ENCODE measurements around the gene ZNF365.
A peak's percentile ranks its signal among the peaks of the same experiment; 100 is the strongest.
"Not testable (repeated sequence)": the region's sequence is repeated elsewhere in the genome, so short reads cannot be mapped to it uniquely, and the experiment has no call there.

The ZNF365 gene, protein sequence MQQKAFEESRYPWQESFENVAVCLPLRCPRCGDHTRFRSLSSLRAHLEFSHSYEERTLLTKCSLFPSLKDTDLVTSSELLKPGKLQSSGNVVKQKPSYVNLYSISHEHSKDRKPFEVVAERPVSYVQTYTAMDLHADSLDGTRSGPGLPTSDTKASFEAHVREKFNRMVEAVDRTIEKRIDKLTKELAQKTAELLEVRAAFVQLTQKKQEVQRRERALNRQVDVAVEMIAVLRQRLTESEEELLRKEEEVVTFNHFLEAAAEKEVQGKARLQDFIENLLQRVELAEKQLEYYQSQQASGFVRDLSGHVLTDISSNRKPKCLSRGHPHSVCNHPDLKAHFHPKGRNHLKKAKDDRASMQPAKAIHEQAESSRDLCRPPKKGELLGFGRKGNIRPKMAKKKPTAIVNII

DNA sequence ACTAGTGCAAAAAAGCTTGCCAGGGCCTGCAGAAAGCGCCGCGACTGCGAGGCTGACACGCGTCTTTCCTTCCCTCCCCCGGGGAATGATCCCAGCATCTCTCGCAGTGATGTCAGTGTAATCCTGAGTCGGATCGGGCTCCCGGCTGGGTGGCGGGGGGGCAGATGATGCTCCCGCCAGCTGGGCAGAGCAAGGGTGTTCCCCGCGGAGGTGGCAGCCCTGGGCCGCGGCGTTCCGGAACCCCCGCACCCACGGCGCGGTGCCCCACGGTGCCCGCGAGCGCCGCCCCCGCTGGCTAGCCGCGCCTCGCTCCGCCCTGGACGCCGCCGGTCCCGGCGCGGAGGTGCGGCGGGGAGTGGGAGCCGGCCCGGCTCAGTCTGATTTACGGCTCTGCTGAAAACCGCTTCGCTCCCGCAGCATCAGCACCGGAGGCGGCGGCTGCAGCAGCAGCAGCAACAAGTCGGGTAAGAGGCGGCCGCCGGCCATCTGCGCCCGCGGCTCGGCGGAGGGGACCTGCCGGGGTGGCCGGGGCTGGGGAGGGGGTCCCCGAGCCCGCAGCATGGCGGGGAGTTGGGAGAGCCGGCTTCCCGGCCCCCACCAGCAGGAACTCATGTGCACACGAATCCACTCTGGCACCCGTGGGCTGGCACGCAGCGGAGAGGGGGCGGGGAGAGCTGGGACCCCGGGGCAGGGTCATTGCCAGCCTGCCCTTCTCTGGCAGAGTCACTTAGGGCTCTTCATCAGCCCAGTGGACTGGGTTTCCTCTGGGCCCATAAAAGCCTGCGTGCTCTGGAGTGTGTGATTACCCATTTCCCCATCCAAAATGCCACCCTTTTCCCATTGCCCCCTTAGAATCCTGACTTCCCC, at the start of gene ZNF365:
Gene ZNF365, plus strand, starts transcription at position 375 of the 867 bp plus-strand sequence. CDS start 1,825 bp downstream, outside the sequence.
- DNase-seq: peak; percentile 1 to 3

DNA sequence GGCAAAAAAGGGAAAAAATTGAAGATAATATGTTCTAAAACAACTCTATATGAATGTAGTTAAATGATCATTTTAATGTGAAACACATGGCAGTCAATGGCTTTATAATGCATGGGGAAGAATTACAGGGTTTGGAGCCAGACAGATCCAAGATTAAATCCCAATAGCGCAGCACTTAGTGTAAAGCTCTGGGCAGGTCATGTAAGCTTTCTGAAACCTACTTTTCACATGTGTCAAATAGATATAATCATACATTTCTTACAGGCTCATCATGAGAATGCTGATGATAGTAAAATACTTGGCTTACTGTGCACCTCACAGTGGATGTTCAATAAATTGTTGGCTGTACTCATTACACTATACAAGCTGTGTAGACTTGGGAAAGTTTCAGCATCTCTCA, 48.0 kb upstream of the ZNF365 start:
- DNase-seq: no peak

DNA sequence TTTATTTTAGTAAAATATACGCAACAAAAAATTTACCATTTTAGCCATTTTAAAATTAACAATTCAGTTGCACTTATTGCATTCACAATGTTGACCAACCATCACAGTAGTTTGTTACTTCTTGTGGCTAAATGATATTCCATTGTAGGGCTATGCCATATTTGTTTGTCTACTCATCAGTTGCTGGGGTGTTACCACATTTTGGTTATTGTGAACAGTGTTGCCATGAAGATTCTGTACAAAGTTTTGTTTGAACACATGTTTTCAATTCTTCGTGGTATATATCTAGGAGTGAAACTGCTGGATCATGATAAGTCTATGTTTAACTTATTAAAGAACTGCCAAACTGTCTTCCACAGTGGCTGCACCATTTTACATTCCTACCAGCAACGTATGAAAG, 46.3 kb upstream of the ZNF365 start:
- DNase-seq: peak in 1 of 2 experiments; percentile 28

DNA sequence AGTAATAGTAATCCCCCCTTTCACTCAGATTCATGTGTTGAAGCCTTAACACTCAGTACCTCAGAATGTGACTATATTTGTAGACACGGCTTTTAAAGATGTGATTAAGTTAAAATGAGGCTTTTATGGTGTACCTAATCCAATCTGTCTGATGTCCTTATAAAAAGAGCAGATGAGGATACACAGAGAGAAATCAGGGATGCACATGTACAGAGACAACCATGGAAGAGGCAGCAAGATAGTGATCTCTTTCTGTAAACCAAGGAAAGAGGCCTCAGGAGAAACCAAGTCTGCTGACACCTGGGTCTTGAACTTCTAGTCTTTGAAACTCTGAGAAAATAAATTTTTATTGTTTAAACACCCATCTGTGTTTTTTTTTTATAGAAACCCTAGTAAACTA, 44.0 kb upstream of the ZNF365 start:
- DNase-seq: no peak

DNA sequence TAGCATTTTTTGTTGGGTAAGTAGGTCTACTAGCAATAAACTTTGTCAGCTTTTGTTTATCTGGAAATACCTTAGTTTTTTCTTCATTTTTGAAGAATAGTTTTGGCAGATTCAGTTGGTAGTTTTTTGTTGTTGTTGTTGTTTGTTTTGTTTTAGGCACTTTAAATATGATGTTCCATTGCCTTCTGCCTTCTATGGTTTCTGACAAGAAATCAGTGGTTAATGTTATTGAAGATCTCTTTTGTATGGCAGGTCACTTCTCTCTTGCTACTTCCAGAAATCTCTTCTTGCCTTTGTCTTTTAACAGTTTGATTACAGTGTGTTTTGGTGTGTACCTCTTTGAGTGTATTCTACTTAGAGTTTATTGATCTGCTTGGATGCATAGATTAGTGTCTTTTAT, 41.8 kb upstream of the ZNF365 start:
- no peak for DNase-seq

DNA sequence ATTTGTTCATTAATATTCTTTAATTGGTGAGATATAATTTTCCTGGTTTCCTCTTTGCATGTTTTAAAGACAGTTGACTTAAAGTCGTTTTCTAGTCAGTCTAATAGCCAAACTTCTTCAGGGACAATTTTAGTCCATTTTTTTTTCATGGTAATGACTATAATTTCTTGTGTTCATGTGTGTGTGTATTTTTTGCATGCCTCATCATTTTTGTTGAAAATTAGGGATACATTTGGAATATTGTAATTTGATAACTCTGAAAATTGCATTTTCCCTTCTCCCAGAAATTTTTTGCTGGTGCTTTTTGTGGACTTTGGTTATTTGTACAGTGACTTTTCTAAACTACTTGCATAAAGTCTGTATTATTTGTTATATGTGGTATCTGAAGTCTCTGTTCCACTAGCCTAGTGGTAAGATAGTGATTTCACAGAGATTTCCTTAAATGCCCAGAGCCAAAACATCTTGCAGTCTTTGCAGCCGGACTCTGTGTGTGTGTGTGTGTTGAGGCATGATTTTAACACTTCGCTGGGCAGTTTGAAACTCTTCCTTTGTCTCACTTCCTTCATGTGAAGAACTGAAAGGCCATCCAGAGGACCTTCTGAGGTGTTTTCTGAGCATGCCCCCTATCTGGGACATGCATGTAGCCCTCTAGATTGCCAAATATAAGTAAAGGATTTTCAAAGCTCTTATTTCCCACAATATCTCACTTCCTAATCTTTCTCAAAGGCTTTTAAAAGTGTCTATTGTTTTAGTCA, 40.9 kb upstream of the ZNF365 start:
- no peak for DNase-seq

DNA sequence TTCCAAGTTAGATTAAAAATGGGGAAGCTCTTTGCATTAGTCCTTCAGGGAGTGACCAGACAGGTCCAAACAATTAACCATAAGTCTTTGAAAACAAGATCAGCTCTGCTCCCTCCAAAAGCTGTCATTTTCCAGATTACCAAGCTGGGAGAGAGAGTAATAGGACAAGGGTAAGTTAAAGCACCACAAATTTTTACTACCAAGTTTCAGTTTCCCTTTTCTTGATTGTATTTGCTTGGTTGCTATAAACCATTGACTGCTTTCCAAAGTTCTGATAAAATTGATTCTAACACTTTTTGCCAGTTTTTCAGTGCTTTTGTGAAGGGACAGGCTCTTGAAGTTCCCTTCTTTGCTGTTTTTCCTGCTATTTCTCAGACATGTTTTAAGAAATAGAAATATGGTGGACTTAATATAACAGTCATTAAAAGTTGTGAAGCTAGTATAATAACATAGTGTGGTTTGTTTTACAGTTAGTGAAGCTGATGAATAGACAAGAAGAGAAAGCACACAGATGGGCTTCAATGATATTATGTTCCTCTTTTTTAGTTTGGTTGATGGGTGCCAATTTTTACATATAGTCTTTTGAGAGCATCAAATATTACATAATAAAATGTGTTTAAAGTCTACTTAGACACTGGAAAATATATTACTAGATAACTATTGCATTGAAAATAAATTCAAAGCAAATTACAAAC, 40.0 kb upstream of the ZNF365 start:
- no peak for DNase-seq

DNA sequence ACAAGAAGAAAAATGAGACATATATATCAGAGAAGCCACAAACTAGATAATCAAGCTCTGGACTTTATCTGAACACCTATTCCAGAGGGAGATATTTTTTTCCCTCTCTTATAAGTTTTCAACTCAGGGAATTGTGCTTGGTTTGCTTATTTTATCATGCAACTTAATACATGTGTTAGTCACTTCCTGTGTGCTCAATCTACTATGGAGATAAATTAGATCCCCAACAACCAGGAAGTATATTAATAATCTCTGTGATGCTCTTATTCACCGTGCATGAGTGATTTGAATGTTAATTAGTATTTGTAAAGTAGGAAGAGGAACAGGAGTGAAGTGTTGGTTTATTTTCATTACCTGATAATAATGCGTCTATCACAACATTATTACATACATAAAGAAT, 38.8 kb upstream of the ZNF365 start:
- no peak for DNase-seq

DNA sequence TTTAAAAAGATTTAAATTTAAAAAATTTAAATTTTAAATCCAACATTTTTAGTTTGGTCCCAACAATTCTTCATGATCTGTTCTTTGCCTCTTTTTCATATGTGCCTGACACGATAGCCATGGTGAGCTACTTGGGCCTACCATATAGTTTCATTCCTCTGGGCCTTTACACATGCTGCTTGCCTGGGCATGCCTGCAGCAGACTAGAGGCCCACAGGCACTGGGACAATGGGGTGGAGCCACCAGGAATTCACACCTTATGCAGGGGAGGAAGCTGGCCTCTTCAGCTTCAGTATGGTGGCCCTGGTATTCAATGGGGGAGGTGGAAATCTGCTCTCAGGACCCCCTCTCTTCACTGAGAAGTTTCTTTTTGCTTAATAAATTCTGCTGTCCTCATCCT, 37.8 kb upstream of the ZNF365 start:
- no peak for DNase-seq

DNA sequence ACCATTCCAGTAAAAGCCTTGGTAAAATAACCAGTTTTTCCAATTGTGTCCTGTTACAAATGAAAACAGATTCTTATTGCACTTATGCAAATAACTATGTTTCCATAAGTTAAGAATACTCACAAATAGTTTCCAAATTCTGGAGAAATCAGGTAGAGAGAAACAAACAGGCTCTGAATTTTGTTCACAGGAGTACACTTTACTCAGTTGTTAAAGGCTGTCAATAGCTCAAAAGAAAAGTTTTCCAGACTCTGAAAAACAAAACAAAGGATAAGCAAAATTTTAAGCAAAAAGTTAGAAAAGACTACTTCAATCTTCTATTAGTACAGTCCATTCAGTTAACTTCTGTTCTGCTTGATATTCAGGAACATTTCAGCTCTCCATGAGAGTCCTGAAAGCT, 32.8 kb upstream of the ZNF365 start:
- DNase-seq: no peak

DNA sequence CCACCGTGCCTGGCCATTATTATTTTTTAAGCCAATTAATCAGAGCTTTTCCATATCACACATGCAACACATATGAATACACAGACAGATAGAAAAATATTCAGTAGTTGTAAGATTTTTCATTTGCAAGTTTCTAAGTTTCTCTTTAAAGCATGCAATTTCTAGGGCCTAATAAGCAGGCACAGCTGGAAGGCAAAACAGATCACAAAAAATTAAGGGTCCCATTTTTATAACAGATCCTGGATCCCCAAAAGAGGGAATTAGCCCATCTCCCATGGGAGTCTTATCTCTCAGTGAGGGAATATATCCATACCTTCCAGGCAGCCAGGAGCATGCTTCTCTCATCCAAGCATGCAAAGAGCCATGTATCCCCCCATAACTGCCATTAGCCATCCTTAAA, 31.2 kb upstream of the ZNF365 start:
- no peak for DNase-seq

DNA sequence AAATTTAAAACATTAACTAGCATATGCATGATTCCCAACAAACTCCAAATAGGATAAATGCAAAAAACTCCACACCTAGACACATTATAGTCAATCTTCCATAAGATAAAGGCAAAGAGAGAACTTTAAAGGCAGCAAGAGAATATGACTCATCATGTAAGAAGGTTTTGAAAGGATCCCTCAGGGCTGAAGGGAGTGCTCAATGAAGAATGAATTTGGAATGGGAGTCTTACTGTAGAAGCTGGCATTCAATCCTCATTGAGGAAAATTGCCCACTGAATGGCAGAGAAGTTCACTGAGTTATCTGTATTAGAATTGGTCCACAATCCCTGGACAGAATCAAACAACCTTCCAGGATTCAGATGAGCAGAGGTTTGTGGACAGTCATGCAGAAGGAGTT, 26.1 kb upstream of the ZNF365 start:
- no peak for DNase-seq

DNA sequence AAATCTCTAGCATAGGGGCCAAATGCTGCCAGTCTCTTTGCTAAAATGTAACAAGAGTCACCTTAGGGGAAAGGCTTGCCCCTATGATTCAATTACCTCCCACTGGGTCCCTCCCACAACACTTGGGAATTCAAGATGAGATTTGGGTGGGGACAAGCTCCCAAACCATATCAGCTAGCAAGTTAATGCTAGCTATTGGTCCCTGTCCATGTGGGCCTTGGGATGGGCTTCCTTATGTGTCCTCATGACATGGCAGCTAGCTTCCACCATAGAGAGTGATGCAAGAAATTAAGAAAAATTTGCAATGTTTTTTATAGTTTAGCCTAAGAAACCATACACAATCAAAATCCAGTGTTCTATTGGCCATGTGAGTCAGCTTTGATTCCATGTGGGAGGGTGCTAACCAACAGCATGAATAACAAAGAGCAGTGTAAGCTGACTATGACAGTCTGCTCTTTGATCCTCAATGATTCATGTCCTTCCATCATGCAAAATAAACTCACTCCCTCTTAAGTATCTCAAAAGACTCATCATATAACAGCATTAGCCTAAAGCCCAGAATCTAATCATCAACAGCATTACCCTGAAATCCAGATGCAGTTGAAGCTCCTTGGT, 21.7 kb upstream of the ZNF365 start:
- no peak for DNase-seq

DNA sequence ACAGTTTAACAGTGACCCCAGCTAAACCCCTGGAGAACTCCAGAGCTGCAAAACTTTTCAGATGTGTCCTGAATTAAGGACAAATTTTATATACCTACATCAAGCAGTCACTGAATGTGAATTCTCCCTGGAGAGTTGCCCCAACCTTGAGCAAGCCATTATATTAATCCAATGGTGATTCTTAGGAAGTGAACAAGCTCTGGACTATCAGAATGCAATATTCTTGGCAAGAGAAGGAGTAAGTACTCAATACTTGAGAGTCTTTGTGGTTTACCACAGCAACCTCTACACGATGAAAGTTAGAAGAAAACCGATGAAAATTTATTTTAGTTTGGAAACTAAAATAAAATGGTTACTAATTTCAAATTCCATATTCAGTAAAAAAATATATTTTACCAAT, 19.3 kb upstream of the ZNF365 start:
- no peak for DNase-seq

DNA sequence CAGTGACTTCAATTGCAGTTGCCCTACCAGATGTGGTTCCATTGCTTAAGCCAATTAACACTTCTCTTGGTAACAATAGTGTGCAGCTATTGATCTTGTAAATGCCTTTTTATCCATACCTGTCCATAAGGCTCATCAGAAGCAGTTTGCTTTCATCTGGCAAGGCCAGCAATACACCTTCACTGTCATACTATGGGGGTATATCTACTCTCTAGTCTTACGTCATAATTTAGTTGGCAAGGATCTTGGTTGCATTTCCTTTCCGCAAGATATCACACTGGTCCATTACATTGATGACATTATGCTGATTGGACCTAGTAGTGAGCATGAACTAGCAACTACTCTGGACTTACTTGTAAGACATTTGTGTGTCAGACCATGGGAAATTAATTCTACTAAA, 17.7 kb upstream of the ZNF365 start:
- no peak for DNase-seq

DNA sequence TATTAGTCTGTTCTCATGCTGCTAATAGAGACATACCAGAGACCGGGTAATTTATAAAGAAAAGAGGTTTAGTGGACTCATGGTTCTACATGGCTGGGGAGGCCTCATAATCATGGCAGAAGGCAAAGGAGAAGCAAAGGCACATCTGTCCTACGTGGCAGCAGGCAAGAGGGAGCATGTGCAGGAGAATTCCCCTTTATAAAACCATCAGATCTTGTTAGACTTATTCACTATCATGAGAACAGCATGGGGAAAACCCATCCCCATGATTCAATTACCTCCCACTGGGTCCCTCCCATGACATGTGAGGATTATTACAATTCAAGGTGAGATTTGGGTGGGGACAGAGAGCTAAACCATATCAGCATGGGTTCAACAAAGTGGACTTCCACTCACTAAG, 16.0 kb upstream of the ZNF365 start:
- not testable (repeated sequence) for DNase-seq

DNA sequence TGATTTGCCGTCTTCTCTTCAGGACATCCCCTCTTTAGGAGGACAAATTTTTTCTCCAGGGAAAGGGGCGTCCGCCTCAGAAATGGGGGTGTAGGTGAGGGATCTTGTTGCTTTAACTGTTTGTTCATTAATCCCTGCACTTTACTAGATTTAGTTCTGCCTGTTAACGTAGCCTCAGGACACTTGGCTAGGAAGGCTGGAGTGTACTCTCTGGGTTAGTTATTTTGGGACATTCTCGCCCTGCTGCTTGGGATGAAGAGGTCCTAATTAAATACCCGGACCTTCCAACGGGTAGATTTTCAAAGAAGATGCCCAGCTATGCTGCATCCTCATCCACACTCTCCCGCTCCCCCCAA, 552 bp upstream of the ZNF365 start:
- no peak for DNase-seq

DNA sequence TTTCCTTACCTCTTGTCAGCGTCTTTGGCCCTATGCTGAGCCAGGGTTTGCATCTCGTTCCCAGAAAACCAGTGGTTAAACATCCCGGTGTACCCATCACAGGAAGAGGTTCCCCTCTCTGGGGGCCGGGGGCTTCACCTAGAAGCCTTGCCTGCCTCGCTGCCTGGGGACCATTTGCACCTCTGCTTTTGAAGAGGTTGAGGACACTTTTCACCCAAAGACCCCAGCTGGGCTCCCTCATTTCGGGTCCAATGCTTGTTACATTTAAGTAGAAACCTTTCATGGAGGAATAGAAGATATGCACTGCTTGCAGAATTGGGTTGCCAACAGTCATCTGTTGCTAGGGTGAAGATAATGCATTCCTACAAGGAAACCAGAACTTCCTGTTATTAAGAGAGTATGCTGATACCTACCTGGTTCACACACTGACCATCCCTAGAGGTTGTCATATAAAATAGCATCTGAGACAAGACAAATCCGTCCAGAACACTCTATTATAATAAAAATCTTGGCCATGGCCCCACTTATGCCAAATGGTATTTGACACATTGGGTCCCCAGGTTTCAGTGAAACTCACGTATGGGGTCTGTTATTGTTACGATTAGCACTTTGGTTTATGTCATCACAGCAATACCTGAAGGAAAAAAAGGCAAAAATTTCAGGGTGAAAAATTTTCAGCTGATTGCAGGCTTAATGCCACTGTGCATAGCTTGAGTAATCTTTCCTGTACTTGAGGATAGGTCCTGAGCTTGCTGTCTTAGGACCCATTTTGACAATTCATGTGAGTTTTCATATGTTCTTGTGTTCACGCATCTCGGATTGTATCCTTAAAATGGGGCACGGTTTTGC, 917 bp downstream of the ZNF365 start:
- DNase-seq: no peak

DNA sequence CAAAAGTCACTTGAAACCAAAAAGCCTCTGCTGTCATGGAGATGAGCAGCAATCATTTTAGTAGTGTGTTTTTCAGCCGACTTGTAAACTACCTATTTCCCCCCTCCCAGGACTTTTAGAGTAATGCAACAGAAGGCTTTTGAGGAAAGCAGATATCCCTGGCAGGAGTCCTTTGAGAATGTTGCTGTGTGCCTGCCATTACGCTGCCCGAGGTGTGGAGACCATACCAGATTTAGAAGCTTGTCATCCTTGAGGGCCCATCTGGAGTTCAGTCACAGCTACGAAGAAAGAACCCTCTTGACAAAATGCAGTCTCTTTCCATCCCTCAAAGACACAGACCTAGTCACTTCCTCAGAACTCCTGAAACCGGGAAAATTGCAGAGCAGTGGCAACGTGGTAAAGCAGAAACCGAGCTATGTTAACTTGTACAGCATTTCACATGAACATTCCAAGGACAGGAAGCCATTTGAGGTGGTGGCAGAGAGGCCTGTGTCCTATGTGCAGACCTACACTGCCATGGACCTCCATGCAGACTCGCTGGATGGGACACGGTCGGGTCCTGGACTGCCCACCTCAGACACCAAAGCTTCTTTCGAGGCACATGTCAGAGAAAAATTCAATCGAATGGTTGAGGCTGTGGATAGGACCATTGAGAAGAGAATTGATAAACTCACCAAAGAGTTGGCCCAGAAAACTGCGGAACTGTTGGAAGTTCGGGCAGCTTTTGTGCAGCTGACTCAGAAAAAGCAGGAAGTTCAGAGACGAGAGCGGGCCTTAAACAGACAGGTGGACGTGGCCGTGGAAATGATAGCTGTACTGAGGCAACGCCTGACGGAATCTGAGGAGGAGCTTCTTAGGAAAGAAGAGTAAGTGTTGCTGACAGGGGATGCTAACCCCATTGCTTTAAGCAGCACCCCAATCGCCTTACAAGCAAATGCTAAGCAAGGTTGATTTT, 2.2 kb downstream of the ZNF365 start:
- DNase-seq: no peak

DNA sequence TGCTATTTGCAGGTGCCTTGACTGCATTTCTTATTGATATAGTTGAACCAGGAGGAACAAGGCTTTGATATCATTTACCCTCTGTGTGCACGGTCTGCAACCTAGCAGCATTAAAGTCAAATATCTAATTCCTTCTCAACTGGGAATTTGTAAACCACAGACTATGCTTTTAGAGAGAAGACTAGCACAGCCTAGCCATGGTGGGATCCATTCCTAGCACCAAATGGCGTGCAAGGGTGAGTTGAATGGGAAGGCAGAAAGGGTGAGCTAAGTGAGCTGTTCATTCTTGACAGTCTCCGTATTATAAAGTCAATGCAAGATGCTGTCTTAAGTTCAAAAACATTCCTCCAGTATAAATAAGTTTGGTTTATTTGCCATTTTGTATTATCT, 2.9 kb downstream of the ZNF365 start:
- no peak for DNase-seq

Data from NCI-H1930 (cell line).